ENCODE results near the gene PDRG1.

Gene PDRG1

GRCh38 chr20:31903627-31904386 is 48.0 kb downstream of the PDRG1 start:
- DNase-seq: no peak

GRCh38 chr20:31901615-31902014 is 50.2 kb downstream of the PDRG1 start:
- DNase-seq: no peak

- DNase-seq: no peak
Measured at GRCh38 chr20:31897541-31897940, 54.3 kb downstream of the PDRG1 start.

GRCh38 chr20:31896049-31896448 is 55.8 kb downstream of the PDRG1 start:
- DNase-seq: no peak

- no peak for DNase-seq
Measured at GRCh38 chr20:31894980-31895675, 56.7 kb downstream of the PDRG1 start.
